Measurements from ENCODE around the gene C16orf90. TPM values are rescaled to one million over a fixed set of nuclear protein-coding genes. Genes with fewer than 3 reads are reported as not detected.

Gene C16orf90
- polyA plus RNA-seq, 3 donors: not detected

GRCh38 chr16:3486506-3487215 lies 8.6 kb downstream of the C16orf90 start:
- WGBS (ENCODE audit: insufficient coverage): 96% methylated on average over 23 of the region's 24 CpGs
- Mint-ChIP-seq H3K27ac (peak overlapping the region in 3 of 7 donors; percentile 36 to 69 (median 54)), H3K4me3 (no peak overlapping the region), H3K9me3 (no peaks in the 10 kb centered on the region), H3K27me3 (ENCODE audit: low read depth in 3 of 3) (peaks cover 0 to 4% (median 2%) of the 10 kb centered on the region in 3 donors), H3K4me1 (no peaks in the 10 kb centered on the region), H3K36me3 (peaks cover 53 to 61% of the 10 kb centered on the region in 2 donors)
- no peaks in the 10 kb centered on the region for H3K27me3 ChIP-seq (ENCODE audit: control insufficient read depth in 2 of 2, insufficient read depth in 2 of 2, low read length in 2 of 2)
- intact Hi-C loops (cut with micrococcal nuclease): no loop called here
- H3K79me2 ChIP-seq (ENCODE audit: insufficient read depth, low read length): no peaks in the 10 kb centered on the region
- no peaks in the 10 kb centered on the region for H3K9me3 ChIP-seq (replicated peaks in 1 of 2; ENCODE audit: control insufficient read depth in 1 of 2, insufficient read depth in 1 of 2, low read length in 2 of 2)
- H2AFZ ChIP-seq (ENCODE audit: insufficient read depth, low read depth, low read length, poor library complexity, severe bottlenecking): no peak overlapping the region
- H4K20me1 ChIP-seq (ENCODE audit: insufficient read depth, low read length): peaks cover 16% of the 10 kb centered on the region
- no peak overlapping the region for H3K9ac ChIP-seq (ENCODE audit: insufficient read depth, low read length, poor library complexity, severe bottlenecking)
- no peak overlapping the region for H3K4me3 ChIP-seq (replicated peaks in 1 of 3; ENCODE audit: low read depth in 2 of 3, low read length in 3 of 3)
- H3K4me2 ChIP-seq (replicated peaks; ENCODE audit: extremely low read depth, low read length, poor library complexity, severe bottlenecking): no peak overlapping the region
- DNase-seq: no peak
- peaks cover 58 to 64% of the 10 kb centered on the region in 2 donors for H3K36me3 ChIP-seq (replicated peaks in 1 of 2; ENCODE audit: control insufficient read depth in 1 of 2, insufficient read depth in 2 of 2, low read length in 2 of 2)
- TF ChIP-seq, protein P1, sequence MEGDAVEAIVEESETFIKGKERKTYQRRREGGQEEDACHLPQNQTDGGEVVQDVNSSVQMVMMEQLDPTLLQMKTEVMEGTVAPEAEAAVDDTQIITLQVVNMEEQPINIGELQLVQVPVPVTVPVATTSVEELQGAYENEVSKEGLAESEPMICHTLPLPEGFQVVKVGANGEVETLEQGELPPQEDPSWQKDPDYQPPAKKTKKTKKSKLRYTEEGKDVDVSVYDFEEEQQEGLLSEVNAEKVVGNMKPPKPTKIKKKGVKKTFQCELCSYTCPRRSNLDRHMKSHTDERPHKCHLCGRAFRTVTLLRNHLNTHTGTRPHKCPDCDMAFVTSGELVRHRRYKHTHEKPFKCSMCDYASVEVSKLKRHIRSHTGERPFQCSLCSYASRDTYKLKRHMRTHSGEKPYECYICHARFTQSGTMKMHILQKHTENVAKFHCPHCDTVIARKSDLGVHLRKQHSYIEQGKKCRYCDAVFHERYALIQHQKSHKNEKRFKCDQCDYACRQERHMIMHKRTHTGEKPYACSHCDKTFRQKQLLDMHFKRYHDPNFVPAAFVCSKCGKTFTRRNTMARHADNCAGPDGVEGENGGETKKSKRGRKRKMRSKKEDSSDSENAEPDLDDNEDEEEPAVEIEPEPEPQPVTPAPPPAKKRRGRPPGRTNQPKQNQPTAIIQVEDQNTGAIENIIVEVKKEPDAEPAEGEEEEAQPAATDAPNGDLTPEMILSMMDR (IDR thresholded peaks at IDR 0.05): no peak
- no peaks in the 10 kb centered on the region for H3K4me1 ChIP-seq (ENCODE audit: control insufficient read depth in 1 of 2, insufficient read depth in 2 of 2, low read length in 2 of 2)
- no peak overlapping the region for H3K27ac ChIP-seq (ENCODE audit: low read depth in 1 of 2, low read length in 2 of 2)

DNA sequence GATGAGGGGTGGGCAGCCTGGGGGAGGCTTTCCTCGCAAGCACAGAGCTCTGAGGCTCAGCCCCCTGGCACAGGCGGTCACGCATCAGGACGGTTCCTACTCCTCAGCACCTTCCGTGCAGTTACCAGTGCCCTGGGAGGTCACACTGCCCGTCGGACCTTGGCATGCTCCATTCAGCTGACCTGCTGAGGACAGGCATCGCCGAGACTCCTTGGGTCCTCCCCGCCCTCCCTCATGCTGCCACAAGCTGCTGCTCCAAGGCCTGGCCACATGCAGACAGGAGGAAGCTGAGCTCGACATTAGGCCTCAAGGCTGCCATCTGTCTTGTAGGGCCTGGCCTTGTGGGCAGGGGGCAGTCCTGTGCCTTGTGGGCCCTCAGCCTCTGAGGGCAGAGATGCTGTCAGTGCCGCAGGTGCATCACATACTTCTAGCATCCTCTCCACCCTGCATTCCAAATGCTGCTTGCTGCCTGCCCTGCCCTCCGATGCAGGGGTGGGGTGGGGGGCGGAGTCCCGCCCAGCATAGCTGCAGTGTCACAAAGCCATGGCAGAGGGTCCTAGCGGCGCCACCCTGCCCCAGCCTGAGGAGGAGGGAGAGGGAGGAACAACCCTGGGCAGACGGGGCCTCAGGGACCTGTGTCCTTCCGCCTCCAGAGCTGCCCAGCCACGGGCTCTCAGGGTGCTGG lies 9.3 kb downstream of the C16orf90 start:
- Histone ChIP-seq H3K9ac (ENCODE audit: insufficient read depth, low read length, poor library complexity, severe bottlenecking) (no peak overlapping the region), H2AFZ (ENCODE audit: insufficient read depth, low read depth, low read length, poor library complexity, severe bottlenecking) (no peak overlapping the region), H3K36me3 (replicated peaks in 1 of 2; ENCODE audit: control insufficient read depth in 1 of 2, insufficient read depth in 2 of 2, low read length in 2 of 2) (peaks cover 65 to 70% of the 10 kb centered on the region in 2 donors), H3K4me1 (ENCODE audit: control insufficient read depth in 1 of 2, insufficient read depth in 2 of 2, low read length in 2 of 2) (no peaks in the 10 kb centered on the region), H3K4me2 (replicated peaks; ENCODE audit: extremely low read depth, low read length, poor library complexity, severe bottlenecking) (no peak overlapping the region), H4K20me1 (ENCODE audit: insufficient read depth, low read length) (peaks cover 23% of the 10 kb centered on the region), H3K27ac (ENCODE audit: low read depth in 1 of 2, low read length in 2 of 2) (no peak overlapping the region), H3K9me3 (replicated peaks in 1 of 2; ENCODE audit: control insufficient read depth in 1 of 2, insufficient read depth in 1 of 2, low read length in 2 of 2) (no peaks in the 10 kb centered on the region), H3K79me2 (ENCODE audit: insufficient read depth, low read length) (no peaks in the 10 kb centered on the region), H3K4me3 (replicated peaks in 1 of 3; ENCODE audit: low read depth in 2 of 3, low read length in 3 of 3) (no peak overlapping the region), H3K27me3 (ENCODE audit: control insufficient read depth in 2 of 2, insufficient read depth in 2 of 2, low read length in 2 of 2) (no peaks in the 10 kb centered on the region)
- H3K27me3 Mint-ChIP-seq (ENCODE audit: low read depth in 3 of 3): peaks cover 0 to 3% (median 2%) of the 10 kb centered on the region in 3 donors
- H3K4me1 Mint-ChIP-seq: no peaks in the 10 kb centered on the region
- no peak for DNase-seq
- intact Hi-C loops (cut with micrococcal nuclease): no loop called here
- WGBS (ENCODE audit: insufficient coverage): 95% methylated on average over 19 of the region's 20 CpGs
- TF ChIP-seq, protein P1 (IDR thresholded peaks at IDR 0.05): no peak
- no peak overlapping the region for H3K4me3 Mint-ChIP-seq
- no peaks in the 10 kb centered on the region for H3K9me3 Mint-ChIP-seq
- no peak overlapping the region for H3K27ac Mint-ChIP-seq
- peaks cover 60 to 68% of the 10 kb centered on the region in 2 donors for H3K36me3 Mint-ChIP-seq
